GM21447 (cell line): ENCODE results near the gene NLN.
"Not testable (repeated sequence)": the region's sequence is repeated elsewhere in the genome, so short reads cannot be mapped to it uniquely, and the experiment has no call there.

Source experiments
- ATAC-seq: cut with Tn5 transposase; IDR thresholded peaks from one replicate; pipeline ENCODE4 v1.9.1; 2021; ENCODE audit not compliant: unreplicated experiment

NLN gene

DNA sequence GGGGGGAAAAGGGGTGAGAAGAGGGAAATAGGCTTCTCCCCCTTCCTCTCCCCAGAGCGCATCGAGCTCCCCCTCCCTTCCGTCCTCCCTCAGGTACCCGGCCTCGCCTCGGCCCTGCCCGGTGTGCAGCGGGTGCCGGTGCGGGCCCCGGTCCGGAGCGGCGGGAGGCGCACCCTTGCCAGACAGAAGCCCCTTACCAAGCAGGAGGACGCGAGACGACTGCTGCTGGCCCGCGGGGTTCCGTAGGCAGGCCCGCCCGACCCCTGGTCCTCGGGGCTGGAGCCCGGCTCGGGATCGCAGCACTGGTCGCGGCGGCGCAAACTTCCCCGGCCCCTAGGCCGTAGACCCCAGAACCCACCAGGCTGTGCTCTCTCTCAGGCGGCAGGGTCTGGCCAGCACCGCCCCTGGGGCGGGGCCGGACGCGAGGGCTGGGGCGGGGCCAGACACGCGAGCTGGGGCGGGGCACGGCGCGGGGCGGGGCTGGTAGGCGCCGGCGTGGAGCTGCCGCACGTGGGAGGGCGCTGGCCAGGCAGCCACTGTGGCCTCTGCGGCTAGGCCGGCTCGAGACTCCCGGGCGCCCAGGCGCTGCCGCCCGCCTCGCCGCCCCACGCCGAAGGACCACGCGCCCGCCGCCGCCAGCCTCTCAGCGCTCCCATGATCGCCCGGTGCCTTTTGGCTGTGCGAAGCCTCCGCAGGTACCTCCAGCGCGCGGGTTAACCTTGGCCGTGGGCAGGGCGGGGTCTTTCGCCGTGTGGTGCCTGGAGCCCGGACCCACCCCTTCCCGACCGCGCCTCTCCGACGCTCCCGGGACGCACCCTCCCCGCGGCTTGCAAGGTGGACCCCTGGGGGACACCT, at the start of gene NLN, which contains the start of gene SGTB:
NLN (plus strand) TSS at position 486 of the 855 bp plus-strand sequence; CDS start at position 655, 169 bp downstream.
SGTB (minus strand) TSS at position 390 of the 855 bp plus-strand sequence. CDS start 1,302 bp downstream, outside the sequence.
- ATAC-seq = peak; percentile 80

DNA sequence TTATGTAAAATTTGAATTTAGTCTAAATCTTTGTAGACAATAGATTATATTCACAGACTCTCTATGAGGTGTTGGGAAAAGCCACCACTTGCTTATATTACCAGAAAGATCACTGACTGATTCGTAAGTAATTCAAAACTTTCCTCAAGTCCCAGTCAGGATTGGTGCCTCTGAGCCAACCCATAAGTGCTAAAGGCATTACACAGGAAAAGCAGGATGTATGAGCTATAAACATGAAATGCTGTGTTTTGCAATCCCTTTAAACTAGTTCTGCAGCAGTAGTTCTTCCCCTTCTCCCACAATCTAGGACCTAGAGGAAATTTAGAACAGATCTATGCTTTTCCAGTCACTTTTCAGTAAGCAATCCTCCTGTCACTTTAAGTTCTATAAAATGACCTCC, 49.2 kb upstream of the NLN start:
- no peak for ATAC-seq

DNA sequence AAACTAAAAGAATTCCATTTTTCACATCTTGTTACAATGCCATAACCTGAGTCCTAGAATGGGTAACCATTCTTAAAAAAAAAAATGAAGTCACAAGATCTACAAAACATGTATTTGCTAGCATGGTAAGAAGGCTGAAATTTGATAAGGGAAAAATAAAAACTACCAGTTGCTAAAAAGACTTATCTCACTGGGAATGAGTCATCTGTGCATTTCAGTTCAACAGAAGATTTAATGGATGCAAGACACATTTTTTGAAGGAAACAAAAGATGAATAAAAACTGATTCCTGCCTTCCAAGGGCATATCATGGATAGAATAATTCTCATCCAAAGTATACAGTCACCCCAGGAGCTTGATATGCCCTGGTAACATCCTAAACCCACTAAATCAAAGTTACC, 47.3 kb upstream of the NLN start:
- no peak for ATAC-seq

GRCh38 chr5:65676056-65676455, 45.9 kb upstream of the NLN start:
- not testable (repeated sequence) for ATAC-seq

DNA sequence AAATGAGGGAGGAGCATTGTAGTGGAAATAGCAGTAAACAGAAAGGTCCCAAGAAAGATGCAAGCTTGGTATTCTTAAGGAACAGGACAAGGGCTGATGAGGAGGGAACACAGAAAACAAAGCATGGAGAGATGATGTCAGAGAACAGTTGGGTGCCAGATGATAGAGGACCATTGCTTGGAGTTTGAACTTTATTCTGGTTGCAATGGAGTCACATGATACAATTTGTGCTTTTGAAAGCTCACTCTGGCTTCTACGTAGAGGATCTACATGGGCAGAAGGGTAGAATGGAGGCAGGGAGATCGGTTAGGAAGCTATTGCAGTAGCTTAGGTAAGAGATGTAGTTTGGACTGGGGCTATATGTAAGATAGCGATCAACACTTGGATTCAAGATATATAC, 39.9 kb upstream of the NLN start:
- ATAC-seq = no peak

DNA sequence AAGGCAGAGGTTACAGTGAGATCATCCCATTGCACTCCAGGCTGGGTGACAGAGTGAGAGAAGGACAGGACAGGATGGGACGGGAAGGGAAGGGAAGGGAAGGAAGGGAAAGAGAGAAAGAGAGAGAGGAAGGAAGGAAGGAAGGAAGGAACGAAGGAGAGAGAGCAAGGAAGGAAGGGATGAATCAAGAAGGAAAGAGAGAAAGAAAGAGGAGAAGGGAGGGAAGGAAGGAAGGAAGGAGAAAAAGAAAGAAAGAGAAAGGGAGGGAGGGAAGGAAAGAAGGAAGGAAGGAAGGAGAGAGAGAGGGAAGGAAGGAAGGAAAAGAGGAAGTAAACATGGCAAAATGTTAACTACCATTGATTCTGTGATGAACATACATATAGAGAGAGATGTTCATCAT, 28.9 kb upstream of the NLN start:
- ATAC-seq = no peak

DNA sequence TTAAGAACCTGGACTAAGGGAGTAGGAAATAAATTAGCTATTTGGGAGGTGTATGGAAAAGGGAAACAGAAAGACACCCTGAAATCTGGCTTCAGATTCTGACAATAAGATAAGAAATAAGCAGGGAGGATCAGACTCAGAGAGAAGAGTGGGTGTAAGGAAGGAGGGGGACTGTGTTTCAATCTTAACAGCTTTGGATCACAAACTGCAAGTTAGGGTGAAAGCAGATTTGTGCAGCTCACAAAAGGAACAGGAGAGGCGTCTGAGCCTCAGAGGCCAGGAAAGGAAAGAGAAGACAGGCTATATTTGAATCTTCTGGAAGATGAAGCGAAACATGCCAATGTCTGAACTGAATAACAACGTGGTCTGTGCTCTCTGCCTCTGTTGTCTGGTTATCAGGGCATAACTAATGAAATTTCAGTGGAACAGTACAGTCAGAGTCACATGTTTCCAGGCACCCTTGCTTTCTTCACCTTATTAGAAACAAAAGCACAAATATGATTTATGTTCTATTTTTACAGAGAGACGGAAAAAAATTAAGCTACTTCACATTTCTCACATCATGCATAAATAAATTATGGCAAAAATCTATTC, 26.7 kb upstream of the NLN start:
- no peak for ATAC-seq

- no peak for ATAC-seq
Measured at GRCh38 chr5:65695896-65696295, 26.1 kb upstream of the NLN start.

- ATAC-seq = no peak
Measured at GRCh38 chr5:65696892-65697291, 25.1 kb upstream of the NLN start.

DNA sequence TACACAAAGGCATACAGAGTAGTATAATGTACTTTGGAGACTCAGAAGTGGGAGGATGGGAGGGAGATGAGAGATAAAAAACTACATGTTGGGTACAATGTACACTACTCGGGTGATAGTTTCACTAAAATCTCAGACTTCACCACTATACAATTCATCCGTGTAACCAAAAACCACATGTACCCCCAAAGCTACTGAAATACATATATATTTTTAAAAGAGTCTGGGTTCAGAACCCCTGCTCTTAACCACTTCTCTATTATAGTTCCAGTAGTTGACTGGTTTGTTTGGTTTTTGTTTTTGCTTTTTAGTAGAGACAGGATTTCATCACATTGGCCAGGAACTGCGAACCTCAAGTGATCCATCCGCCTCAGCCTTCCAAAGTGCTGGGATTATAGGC, 22.7 kb upstream of the NLN start:
- no peak for ATAC-seq

DNA sequence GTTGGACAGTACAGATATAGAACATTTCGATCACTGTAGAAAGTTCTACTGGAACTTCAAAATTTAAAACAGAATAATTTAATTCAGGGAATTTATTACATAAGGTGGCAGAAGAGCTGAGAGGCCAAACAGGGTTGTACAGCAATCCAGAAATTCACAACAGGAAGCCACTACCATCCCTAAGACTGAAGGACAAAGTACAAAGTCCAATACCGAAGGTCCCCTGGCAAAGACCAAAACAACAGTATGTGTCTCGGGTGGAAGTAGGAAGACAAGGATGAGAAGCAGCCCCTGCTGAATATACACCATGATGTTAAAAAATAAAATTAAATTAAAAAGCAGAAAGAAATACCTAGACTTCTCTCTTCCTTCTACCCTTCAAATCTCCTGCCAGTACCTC, 20.0 kb upstream of the NLN start:
- no peak for ATAC-seq

DNA sequence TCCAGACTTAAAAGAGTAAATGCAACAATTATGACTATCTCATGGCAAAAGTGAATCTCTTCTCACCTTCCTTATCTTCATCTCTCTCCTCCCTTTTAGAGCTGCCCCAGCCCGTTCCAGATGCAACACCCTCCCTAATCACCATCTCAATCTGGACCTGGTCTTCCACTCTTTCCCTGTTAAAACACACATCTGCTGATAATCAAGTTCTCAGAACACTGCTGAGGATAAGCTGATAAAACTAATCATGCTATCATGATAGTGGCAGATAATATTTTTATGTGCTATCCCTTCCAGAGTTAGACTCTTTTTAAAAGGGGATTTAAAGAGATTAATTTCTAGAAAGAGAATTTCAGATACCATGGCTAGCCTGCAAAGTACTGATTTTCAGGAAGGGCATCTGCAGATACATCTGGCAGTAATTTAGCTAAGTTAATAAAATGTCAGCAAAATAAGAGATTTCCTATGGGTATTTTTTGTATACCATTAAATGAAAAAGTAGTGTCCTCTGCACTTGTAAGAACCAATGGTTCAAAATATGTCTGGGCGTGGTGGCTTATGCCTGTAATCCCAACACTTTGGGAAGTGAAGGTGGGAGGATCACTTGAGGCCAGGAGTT, 17.3 kb upstream of the NLN start:
- no peak for ATAC-seq

DNA sequence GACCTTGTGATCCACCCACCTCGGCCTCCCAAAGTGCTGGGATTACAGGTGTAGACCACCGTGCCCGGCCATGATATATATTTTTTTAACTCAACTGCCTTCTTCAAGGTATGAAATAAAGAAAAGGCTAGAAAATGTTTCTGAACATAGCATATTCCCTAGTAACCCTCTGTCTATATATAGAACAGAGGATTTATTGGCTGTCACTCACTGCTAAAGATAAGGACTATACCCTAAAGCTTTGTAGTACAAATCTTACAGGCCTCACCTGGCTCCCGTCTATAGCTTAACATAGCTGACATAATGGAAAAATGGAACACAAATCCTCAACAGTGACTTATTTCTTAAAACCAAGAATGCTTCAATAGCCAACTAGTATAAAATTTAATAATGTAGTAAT, 14.3 kb upstream of the NLN start:
- ATAC-seq = no peak

GRCh38 chr5:65708145-65708544, 13.9 kb upstream of the NLN start:
- ATAC-seq = no peak

DNA sequence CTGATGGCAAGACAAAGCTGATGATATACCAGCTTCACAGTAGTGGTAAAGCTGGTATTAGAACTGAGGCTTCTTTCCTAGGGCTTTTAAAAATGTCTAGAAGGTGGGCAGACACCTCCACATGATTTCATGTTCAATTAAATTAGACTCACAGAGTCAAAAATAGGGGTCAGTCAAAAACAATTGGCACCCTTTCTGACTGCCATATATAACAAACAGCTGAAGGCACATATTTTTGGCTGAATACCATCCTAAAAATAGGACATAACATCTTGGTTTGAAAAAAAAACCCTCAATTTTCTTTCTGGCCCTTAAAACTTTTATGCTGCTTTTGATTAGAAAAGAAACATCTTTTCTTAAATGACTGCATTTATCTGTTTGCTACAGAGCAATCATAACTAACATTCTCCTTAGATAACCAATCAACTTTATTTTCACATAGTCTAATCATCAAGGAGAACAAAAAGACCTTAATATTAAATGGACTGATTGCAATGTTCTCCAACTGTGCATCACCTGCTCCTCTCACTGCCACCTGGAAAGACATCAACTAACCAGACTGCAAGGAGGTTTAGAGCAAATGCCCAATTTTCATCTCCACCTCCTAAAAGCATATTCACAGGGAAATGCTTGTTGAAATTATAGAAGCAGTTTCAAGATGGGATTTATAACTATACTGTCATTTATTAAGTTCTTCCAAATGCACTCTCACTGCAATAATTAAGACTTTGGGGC, 3.3 kb upstream of the NLN start:
- no peak for ATAC-seq

DNA sequence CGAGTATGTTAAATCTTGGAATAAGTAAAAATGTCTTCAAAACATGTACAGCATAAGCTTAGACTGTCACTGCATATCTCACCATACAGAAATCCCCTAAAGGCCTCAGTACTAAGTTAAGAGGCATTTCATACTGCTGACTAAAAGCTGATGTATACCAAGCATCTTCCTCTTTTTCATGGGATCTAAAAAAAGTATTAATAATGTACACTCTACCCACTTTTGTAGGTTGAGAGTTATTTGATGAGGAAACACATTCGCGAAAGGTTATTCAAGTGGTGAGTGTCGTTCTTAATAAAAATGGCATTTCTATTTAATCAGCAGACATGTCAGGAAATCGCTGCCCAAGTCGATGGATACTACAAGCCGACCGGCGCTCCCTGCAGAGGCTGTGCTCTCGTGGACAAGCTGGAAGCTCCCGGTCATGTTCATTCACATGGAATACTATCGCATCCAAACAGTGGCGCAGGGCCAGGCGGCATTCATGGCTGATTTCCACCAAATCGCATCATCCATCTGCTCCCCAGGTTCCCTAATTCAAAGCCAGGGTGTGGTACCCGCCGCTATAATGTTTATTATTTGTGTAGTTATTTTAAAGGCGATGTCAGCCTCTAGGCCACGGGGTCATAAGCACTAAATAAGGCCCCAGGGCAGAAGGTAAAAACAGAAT, 820 bp upstream of the NLN start:
- ATAC-seq = peak; percentile 17

GRCh38 chr5:65722575-65723403, 784 bp downstream of the NLN start:
- peak; percentile 8 for ATAC-seq

GRCh38 chr5:65727491-65728156, 5.6 kb downstream of the NLN start:
- no peak for ATAC-seq

DNA sequence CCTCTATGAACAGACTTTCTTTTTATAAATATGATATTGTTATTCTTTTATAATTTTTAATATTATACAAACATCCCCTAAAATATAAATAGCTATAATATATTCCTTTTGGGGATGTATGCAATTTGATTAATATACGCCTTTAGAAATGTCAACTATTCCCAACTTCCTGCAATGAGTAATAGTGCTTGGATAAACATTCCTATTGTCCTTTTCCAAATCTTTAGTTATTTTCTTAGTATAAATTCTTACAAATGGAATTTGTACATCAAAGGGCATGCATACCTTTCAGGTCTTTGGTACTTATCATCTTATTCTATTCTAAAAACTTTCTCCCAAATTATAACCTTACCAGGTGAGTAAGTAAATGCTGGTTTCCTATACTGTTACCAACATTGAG, 6.2 kb downstream of the NLN start:
- ATAC-seq = no peak
